Astrocyte (in vitro differentiated cells and primary cell): ENCODE data around the gene PARP1. TPM values are rescaled to one million over a fixed set of nuclear protein-coding genes. Genes with fewer than 3 reads are reported as not detected.

ENCODE experiments used
- DNase-seq: peaks from one replicate; pipeline ENCODE4 v3.0.0-alpha.2; 2010; ENCODE audit warnings: low read depth
- FAIRE-seq: peaks from 2 replicates; lab custom pipeline; 2011; peaks lifted over from hg19 to GRCh38; lab: Jason Lieb, UNC
- H2AFZ ChIP-seq: 2 replicates; pipeline ENCODE4 v1.6.0; 2012; ENCODE audit warnings: low read depth, low read length, inconsistent platforms
- H3K27ac ChIP-seq: 2 replicates; pipeline ENCODE4 v1.5.1; 2011; ENCODE audit warnings: low read depth, low read length, inconsistent platforms
- H3K27me3 ChIP-seq: 2 replicates; pipeline ENCODE4 v1.6.0; 2011; ENCODE audit warnings: low read length, inconsistent platforms; ENCODE audit not compliant: insufficient read depth
- H3K36me3 ChIP-seq: 2 replicates; pipeline ENCODE4 v1.5.1; 2011; ENCODE audit warnings: low read length, inconsistent platforms; ENCODE audit not compliant: insufficient read depth
- H3K4me1 ChIP-seq: 2 replicates; pipeline ENCODE4 v1.5.1; 2011; ENCODE audit warnings: low read length, inconsistent platforms; ENCODE audit not compliant: insufficient read depth
- H3K4me2 ChIP-seq: 2 replicates; pipeline ENCODE4 v1.6.0; 2012; ENCODE audit warnings: low read length, inconsistent platforms
- H3K4me3 ChIP-seq: 2 replicates; pipeline ENCODE4 v1.5.1; 2011; ENCODE audit warnings: low read depth, mild to moderate bottlenecking, low read length, inconsistent platforms; ENCODE audit not compliant: insufficient read depth
- H3K79me2 ChIP-seq: 2 replicates; pipeline ENCODE4 v1.6.0; 2012; ENCODE audit warnings: mild to moderate bottlenecking, low read length, inconsistent platforms; ENCODE audit not compliant: insufficient read depth
- H3K9ac ChIP-seq: 2 replicates; pipeline ENCODE4 v1.6.0; 2012; ENCODE audit warnings: mild to moderate bottlenecking, low read length, inconsistent platforms
- H3K9me3 ChIP-seq: 2 replicates; pipeline ENCODE4 v1.5.1; 2012; ENCODE audit warnings: low read depth, mild to moderate bottlenecking, low read length, inconsistent platforms; ENCODE audit not compliant: insufficient read depth
- H4K20me1 ChIP-seq: 2 replicates; pipeline ENCODE4 v1.6.0; 2012; ENCODE audit warnings: low read length, inconsistent platforms; ENCODE audit not compliant: insufficient read depth
- H3K27ac Mint-ChIP-seq: one replicate; pipeline ENCODE4 v1.8.0; 2021; ENCODE audit warnings: mild to moderate bottlenecking, mixed read lengths; ENCODE audit not compliant: unreplicated experiment
- H3K27me3 Mint-ChIP-seq: one replicate; pipeline ENCODE4 v1.8.0; 2021; ENCODE audit warnings: low read depth, mixed read lengths; ENCODE audit not compliant: unreplicated experiment
- H3K36me3 Mint-ChIP-seq: one replicate; pipeline ENCODE4 v1.8.0; 2021; ENCODE audit warnings: low read depth, mixed read lengths; ENCODE audit not compliant: unreplicated experiment
- H3K4me1 Mint-ChIP-seq: one replicate; pipeline ENCODE4 v1.8.0; 2021; ENCODE audit warnings: low read depth, mixed read lengths; ENCODE audit not compliant: unreplicated experiment
- H3K4me3 Mint-ChIP-seq: one replicate; pipeline ENCODE4 v1.8.0; 2021; ENCODE audit warnings: mild to moderate bottlenecking, moderate library complexity, mixed read lengths; ENCODE audit not compliant: unreplicated experiment
- H3K9me3 Mint-ChIP-seq: one replicate; pipeline ENCODE4 v1.8.0; 2021; ENCODE audit warnings: mild to moderate bottlenecking, mixed read lengths; ENCODE audit not compliant: unreplicated experiment
- EZH2 ChIP-seq: IDR thresholded peaks from 2 replicates; pipeline ENCODE4 v1.6.1; 2012; ENCODE audit warnings: mild to moderate bottlenecking, low read length, inconsistent platforms; ENCODE audit not compliant: insufficient read depth
- total RNA-seq: library from RNA; stranded (reverse); gene quantifications from 2 replicates; pipeline ENCODE4 v1.2.1, GENCODE V29; 2021
- TF ChIP-seq, protein P1 (sequence below): IDR thresholded peaks from 2 replicates; pipeline ENCODE4 v1.5.1; 2011; ENCODE audit warnings: low read depth, mild to moderate bottlenecking, inconsistent platforms, low read length, moderate library complexity; ENCODE audit not compliant: insufficient read depth

The PARP1 gene
- total RNA-seq, 1 donor from 2014 or later: 57.8 TPM

- H2AFZ ChIP-seq: no peak overlapping the region
Observed at GRCh38 chr1:226337276-226337875, 70.5 kb downstream of the PARP1 start.

GRCh38 chr1:226335661-226336060 is 72.2 kb downstream of the PARP1 start:
- DNase-seq (no peak), FAIRE-seq (no peak)
- no peaks in the 10 kb centered on the region for H3K36me3 ChIP-seq
- Mint-ChIP-seq H3K4me1 (no peaks in the 10 kb centered on the region), H3K27me3 (no peaks in the 10 kb centered on the region), H3K27ac (no peak overlapping the region), H3K9me3 (peaks cover 4% of the 10 kb centered on the region), H3K36me3 (no peaks in the 10 kb centered on the region), H3K4me3 (no peak overlapping the region)
- no peak overlapping the region for H3K27ac ChIP-seq
- H3K79me2 ChIP-seq: no peaks in the 10 kb centered on the region
- H3K4me3 ChIP-seq: no peak overlapping the region
- H3K4me1 ChIP-seq: no peaks in the 10 kb centered on the region
- no peaks in the 10 kb centered on the region for H3K9me3 ChIP-seq
- no peak overlapping the region for H3K9ac ChIP-seq
- H3K27me3 ChIP-seq: no peaks in the 10 kb centered on the region
- no peak overlapping the region for H2AFZ ChIP-seq
- H4K20me1 ChIP-seq: no peaks in the 10 kb centered on the region
- H3K4me2 ChIP-seq: no peak overlapping the region
- TF ChIP-seq, protein P1, sequence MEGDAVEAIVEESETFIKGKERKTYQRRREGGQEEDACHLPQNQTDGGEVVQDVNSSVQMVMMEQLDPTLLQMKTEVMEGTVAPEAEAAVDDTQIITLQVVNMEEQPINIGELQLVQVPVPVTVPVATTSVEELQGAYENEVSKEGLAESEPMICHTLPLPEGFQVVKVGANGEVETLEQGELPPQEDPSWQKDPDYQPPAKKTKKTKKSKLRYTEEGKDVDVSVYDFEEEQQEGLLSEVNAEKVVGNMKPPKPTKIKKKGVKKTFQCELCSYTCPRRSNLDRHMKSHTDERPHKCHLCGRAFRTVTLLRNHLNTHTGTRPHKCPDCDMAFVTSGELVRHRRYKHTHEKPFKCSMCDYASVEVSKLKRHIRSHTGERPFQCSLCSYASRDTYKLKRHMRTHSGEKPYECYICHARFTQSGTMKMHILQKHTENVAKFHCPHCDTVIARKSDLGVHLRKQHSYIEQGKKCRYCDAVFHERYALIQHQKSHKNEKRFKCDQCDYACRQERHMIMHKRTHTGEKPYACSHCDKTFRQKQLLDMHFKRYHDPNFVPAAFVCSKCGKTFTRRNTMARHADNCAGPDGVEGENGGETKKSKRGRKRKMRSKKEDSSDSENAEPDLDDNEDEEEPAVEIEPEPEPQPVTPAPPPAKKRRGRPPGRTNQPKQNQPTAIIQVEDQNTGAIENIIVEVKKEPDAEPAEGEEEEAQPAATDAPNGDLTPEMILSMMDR: no peak
- TF ChIP-seq EZH2: no peak

More at GRCh38 chr1:226337276-226337875, 70.5 kb downstream of the PARP1 start:
- Mint-ChIP-seq H3K9me3 (peaks cover 5% of the 10 kb centered on the region), H3K27me3 (no peaks in the 10 kb centered on the region), H3K36me3 (peaks cover 2% of the 10 kb centered on the region), H3K4me1 (no peaks in the 10 kb centered on the region), H3K4me3 (no peak overlapping the region), H3K27ac (no peak overlapping the region)
- no peak overlapping the region for H3K4me2 ChIP-seq
- no peak for TF ChIP-seq EZH2
- TF ChIP-seq, protein P1: no peak
- H3K79me2 ChIP-seq: no peaks in the 10 kb centered on the region
- no peak overlapping the region for H3K9ac ChIP-seq
- no peaks in the 10 kb centered on the region for H4K20me1 ChIP-seq
- H3K4me1 ChIP-seq: no peaks in the 10 kb centered on the region
- no peaks in the 10 kb centered on the region for H3K36me3 ChIP-seq
- DNase-seq: no peak
- H3K9me3 ChIP-seq: no peaks in the 10 kb centered on the region
- H3K4me3 ChIP-seq: no peak overlapping the region
- no peak for FAIRE-seq
- no peak overlapping the region for H3K27ac ChIP-seq
- no peaks in the 10 kb centered on the region for H3K27me3 ChIP-seq

DNA sequence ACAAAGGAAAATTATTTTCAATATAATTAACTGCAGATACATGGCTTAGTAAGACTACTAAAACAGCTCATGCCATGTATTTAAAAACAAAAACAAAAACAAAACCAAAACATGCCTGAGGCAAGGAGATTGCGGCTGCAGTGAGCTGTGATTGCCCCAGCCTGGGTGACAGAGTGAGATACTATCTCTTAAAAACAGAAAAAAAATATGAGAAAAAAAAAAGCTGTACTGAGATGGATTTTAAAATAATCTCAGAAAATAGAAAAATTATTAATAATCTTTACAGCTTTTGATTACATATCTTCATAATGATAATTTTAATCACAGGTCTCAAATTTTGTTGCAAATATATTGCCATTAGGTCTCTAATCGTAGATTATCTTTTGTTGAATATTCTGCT is 74.9 kb downstream of the PARP1 start:
- Histone ChIP-seq H3K4me3 (no peak overlapping the region), H3K4me2 (peak overlapping the region; percentile 74), H3K27ac (no peak overlapping the region), H3K79me2 (no peaks in the 10 kb centered on the region), H2AFZ (peak overlapping the region; percentile 80), H3K9me3 (no peaks in the 10 kb centered on the region), H3K9ac (peak overlapping the region; percentile 42), H3K36me3 (no peaks in the 10 kb centered on the region), H3K27me3 (no peaks in the 10 kb centered on the region), H4K20me1 (no peaks in the 10 kb centered on the region), H3K4me1 (no peaks in the 10 kb centered on the region)
- Mint-ChIP-seq H3K4me3 (no peak overlapping the region), H3K9me3 (no peaks in the 10 kb centered on the region), H3K36me3 (no peaks in the 10 kb centered on the region), H3K4me1 (no peaks in the 10 kb centered on the region), H3K27ac (no peak overlapping the region), H3K27me3 (no peaks in the 10 kb centered on the region)
- TF ChIP-seq, protein P1: no peak
- no peak for TF ChIP-seq EZH2
- FAIRE-seq: no peak
- DNase-seq: no peak
